ENCODE measurements around the gene RTN1.

Gene RTN1

DNA sequence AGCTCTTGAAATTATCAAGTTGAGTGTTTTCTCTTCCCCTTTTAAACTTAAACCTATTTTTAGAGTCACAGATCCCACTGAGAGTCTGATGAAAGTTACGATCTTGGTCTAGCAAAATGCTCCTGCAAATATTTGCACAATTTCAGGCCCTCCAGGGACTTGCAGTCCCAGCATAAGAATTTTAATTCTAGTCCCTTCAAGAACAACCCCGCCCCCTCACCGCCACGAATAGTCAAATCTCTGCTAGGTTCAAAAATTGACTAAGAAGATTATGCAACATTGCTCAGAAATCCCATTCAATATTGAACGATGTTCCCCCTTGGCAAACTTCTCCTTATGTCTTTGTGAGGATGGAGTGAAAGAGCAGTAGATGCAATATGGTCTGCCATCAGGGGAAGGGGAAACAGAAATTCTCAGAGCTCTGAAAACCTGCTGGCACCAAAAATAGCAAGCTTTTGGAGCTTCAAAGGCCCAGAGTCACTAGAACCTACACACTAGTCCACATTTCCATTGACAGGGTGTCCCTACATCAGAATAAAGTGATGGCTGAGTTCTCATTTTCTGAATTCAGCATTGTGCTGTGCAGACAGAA, 166.4 kb downstream of the RTN1 start:
- TF ChIP-seq, protein P1, sequence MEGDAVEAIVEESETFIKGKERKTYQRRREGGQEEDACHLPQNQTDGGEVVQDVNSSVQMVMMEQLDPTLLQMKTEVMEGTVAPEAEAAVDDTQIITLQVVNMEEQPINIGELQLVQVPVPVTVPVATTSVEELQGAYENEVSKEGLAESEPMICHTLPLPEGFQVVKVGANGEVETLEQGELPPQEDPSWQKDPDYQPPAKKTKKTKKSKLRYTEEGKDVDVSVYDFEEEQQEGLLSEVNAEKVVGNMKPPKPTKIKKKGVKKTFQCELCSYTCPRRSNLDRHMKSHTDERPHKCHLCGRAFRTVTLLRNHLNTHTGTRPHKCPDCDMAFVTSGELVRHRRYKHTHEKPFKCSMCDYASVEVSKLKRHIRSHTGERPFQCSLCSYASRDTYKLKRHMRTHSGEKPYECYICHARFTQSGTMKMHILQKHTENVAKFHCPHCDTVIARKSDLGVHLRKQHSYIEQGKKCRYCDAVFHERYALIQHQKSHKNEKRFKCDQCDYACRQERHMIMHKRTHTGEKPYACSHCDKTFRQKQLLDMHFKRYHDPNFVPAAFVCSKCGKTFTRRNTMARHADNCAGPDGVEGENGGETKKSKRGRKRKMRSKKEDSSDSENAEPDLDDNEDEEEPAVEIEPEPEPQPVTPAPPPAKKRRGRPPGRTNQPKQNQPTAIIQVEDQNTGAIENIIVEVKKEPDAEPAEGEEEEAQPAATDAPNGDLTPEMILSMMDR (IDR thresholded peaks at IDR 0.05; ENCODE audit: low read length), result no peak
- TF ChIP-seq EZH2 (IDR thresholded peaks at IDR 0.05; ENCODE audit: borderline replicate concordance, low read length), result no peak
- Histone ChIP-seq H3F3A (ENCODE audit: insufficient read depth, low read length) (no peaks in the 10 kb centered on the region), H3K4me2 (ENCODE audit: low read length) (no peak overlapping the region), H4K20me1 (ENCODE audit: insufficient read depth, low read length) (no peaks in the 10 kb centered on the region), H3K9me3 (ENCODE audit: low read length) (peaks cover 5% of the 10 kb centered on the region; the same call in 1 of the 2 replicates), H3K27me3 (ENCODE audit: insufficient read depth, low read length) (no peaks in the 10 kb centered on the region), H3K9me2 (ENCODE audit: low read depth, low read length) (no peaks in the 10 kb centered on the region), H3K4me3 (ENCODE audit: low read depth, low read length, poor library complexity, severe bottlenecking) (no peak overlapping the region), H3K9ac (ENCODE audit: low read length) (no peak overlapping the region), H3K79me2 (ENCODE audit: insufficient read depth, low read length) (no peaks in the 10 kb centered on the region), H3K36me3 (ENCODE audit: insufficient read depth, low read length) (no peaks in the 10 kb centered on the region), H2AFZ (ENCODE audit: low read length) (no peak overlapping the region), H3K4me1 (ENCODE audit: insufficient read depth, low read length, severe bottlenecking) (no peaks in the 10 kb centered on the region), H3K27ac (ENCODE audit: low read depth, low read length, poor library complexity, severe bottlenecking) (no peak overlapping the region)

DNA sequence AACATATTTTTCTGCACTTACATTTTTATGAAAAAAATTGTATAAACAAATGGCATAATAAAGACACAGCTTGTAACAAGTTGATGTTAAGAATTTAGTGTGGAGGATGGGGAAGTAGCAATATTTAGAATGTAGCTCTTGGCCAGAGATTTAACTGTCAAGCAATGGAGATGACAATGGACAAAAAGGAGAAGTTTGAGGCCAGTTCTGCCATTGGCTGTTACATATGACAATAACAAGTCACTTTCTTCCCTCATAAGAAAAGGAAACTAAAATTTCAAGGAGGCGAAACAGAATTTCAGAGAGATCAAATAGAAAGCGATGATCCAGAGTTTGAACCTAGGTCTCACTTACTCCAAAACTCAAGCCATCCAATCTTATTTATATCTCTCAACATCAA, 171.1 kb downstream of the RTN1 start:
- TF ChIP-seq, protein P1 (IDR thresholded peaks at IDR 0.05; ENCODE audit: low read length), result no peak
- no peak for TF ChIP-seq EZH2 (IDR thresholded peaks at IDR 0.05; ENCODE audit: borderline replicate concordance, low read length)
- Histone ChIP-seq H3K36me3 (ENCODE audit: insufficient read depth, low read length) (no peaks in the 10 kb centered on the region), H3K9me3 (ENCODE audit: low read length) (peaks cover 5% of the 10 kb centered on the region; the same call in 1 of the 2 replicates), H3K4me2 (ENCODE audit: low read length) (no peak overlapping the region), H3F3A (ENCODE audit: insufficient read depth, low read length) (no peaks in the 10 kb centered on the region), H3K27ac (ENCODE audit: low read depth, low read length, poor library complexity, severe bottlenecking) (no peak overlapping the region), H3K9ac (ENCODE audit: low read length) (no peak overlapping the region), H3K4me3 (ENCODE audit: low read depth, low read length, poor library complexity, severe bottlenecking) (no peak overlapping the region), H3K9me2 (ENCODE audit: low read depth, low read length) (no peaks in the 10 kb centered on the region), H2AFZ (ENCODE audit: low read length) (no peak overlapping the region), H3K79me2 (ENCODE audit: insufficient read depth, low read length) (no peaks in the 10 kb centered on the region), H3K4me1 (ENCODE audit: insufficient read depth, low read length, severe bottlenecking) (no peaks in the 10 kb centered on the region), H3K27me3 (ENCODE audit: insufficient read depth, low read length) (no peaks in the 10 kb centered on the region), H4K20me1 (ENCODE audit: insufficient read depth, low read length) (no peaks in the 10 kb centered on the region)

DNA sequence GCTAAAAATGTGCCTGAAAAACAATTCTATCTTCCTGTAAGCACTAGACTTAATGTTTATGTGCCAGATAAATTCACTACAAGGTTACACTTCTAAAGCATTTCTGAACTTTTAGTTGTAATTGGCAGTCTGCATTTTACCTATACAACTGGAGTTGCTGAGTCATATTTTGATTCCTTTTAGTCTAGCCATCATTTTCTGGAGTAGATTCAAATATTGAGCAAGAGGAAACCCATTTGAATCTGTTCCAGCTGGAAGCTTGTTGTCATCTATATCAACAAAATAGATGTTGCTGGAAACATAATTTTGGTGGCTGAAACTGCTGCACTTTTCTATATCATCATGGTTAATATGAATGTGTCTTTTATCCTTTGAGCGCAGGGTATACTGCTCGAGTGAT, 171.8 kb downstream of the RTN1 start:
- TF ChIP-seq, protein P1 (IDR thresholded peaks at IDR 0.05; ENCODE audit: low read length), result no peak
- TF ChIP-seq EZH2 (IDR thresholded peaks at IDR 0.05; ENCODE audit: borderline replicate concordance, low read length), result no peak
- Histone ChIP-seq H3K79me2 (ENCODE audit: insufficient read depth, low read length) (no peaks in the 10 kb centered on the region), H3K4me3 (ENCODE audit: low read depth, low read length, poor library complexity, severe bottlenecking) (no peak overlapping the region), H3F3A (ENCODE audit: insufficient read depth, low read length) (no peaks in the 10 kb centered on the region), H2AFZ (ENCODE audit: low read length) (no peak overlapping the region), H3K4me1 (ENCODE audit: insufficient read depth, low read length, severe bottlenecking) (no peaks in the 10 kb centered on the region), H3K27me3 (ENCODE audit: insufficient read depth, low read length) (no peaks in the 10 kb centered on the region), H3K27ac (ENCODE audit: low read depth, low read length, poor library complexity, severe bottlenecking) (no peak overlapping the region), H3K9me3 (ENCODE audit: low read length) (peaks cover 5% of the 10 kb centered on the region; the same call in 1 of the 2 replicates), H3K9ac (ENCODE audit: low read length) (no peak overlapping the region), H3K36me3 (ENCODE audit: insufficient read depth, low read length) (no peaks in the 10 kb centered on the region), H3K9me2 (ENCODE audit: low read depth, low read length) (no peaks in the 10 kb centered on the region), H3K4me2 (ENCODE audit: low read length) (no peak overlapping the region), H4K20me1 (ENCODE audit: insufficient read depth, low read length) (no peaks in the 10 kb centered on the region)

All from OCI-LY1 (cell line).